Tibial artery (tissue), 4 donors: ENCODE data around the gene RNASEL.

Experiments used
- DNase-seq, 2 donors: peaks; one replicate each; pipeline ENCODE4 v3.0.0-alpha.2; 2019
- H3K27ac ChIP-seq, 2 donors: fragments of 200-600 bp; sonication (generic) in 1 of 2; 1 replicate in 1 of 2; 2 replicates in 1 of 2; pipeline ENCODE4 v1.5.1; 2018 to 2019; ENCODE audit warnings: mild to moderate bottlenecking in 1 of 2
- H3K27me3 ChIP-seq, 2 donors: fragments of 200-600 bp; sonication (generic) in 1 of 2; one replicate each; pipeline versions ENCODE4 v1.5.1 to v1.6.0; 2016 to 2019
- H3K36me3 ChIP-seq, 3 donors: fragments of 200-600 bp; sonication (generic) in 2 of 3; one replicate each; pipeline ENCODE4 v1.5.1; 2016 to 2019; ENCODE audit warnings: mild to moderate bottlenecking in 2 of 3
- H3K4me1 ChIP-seq, 4 donors: fragments of 200-600 bp; sonication (generic) in 2 of 4; 1 replicate in 3 of 4; 2 replicates in 1 of 4; pipeline ENCODE4 v1.5.1; 2016 to 2019
- H3K4me3 ChIP-seq, 2 donors: fragments of 200-600 bp; sonication (generic) in 1 of 2; 1 replicate in 1 of 2; 2 replicates in 1 of 2; pipeline ENCODE4 v1.5.1; 2018 to 2019; ENCODE audit warnings: mild to moderate bottlenecking in 2 of 2
- H3K9me3 ChIP-seq, 3 donors: fragments of 200-600 bp; sonication (generic) in 1 of 3; one replicate each; pipeline ENCODE4 v1.5.1; 2016 to 2019
- intact Hi-C: fragments of 100-400 bp; cut with DNase I; formaldehyde crosslinking; loops from one replicate; pipeline ENCODE4 v1.15.0; 2023; ENCODE audit warnings: low total_unique reads
- TF ChIP-seq, protein P1 (sequence below), 2 experiments: fragments of 200-600 bp in 1 of 2; fragments of 450-650 bp in 1 of 2; IDR thresholded peaks; one replicate each; pipeline ENCODE4 v1.5.1; 2017 to 2019; ENCODE audit warnings: antibody characterized with exemption in 2 of 2, mild to moderate bottlenecking in 1 of 2, moderate library complexity in 1 of 2

Gene RNASEL

DNA sequence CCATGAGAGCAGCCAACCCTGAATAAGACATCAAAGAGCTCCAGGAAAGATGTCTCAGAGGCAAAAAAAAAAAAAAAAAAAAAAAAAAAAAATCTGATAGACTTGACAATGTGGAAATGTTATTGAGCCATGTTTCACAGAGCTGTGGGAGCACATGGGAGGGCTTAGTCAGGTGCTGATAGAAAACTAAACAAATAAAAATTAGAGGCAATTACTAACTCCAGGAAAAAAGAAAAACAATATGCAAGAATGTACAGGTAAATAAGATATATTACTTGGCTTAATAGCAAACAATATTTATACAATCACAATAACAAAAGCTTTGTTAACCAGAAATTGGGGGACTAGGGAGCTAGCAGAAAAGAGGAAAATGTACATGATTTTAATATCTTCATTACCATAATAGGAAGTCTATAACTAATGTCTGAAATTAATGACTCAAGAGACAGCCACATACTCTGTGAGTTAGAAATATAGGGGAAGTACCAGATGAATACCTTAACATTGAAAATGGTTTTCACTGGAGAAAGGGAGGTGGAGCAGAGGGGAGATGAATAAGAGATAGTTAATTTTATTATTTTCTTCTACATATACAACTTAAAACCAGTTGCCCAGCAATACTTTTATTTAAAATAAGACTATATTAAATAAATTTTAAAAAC lies 32.0 kb upstream of the RNASEL start:
- Histone ChIP-seq H3K36me3 (no peaks in the 10 kb centered on the region), H3K27me3 (no peaks in the 10 kb centered on the region), H3K27ac (no peak overlapping the region), H3K4me1 (peaks cover 6 to 31% (median 27%) of the 10 kb centered on the region in 4 donors), H3K9me3 (no peaks in the 10 kb centered on the region), H3K4me3 (no peak overlapping the region)
- TF ChIP-seq, protein P1, sequence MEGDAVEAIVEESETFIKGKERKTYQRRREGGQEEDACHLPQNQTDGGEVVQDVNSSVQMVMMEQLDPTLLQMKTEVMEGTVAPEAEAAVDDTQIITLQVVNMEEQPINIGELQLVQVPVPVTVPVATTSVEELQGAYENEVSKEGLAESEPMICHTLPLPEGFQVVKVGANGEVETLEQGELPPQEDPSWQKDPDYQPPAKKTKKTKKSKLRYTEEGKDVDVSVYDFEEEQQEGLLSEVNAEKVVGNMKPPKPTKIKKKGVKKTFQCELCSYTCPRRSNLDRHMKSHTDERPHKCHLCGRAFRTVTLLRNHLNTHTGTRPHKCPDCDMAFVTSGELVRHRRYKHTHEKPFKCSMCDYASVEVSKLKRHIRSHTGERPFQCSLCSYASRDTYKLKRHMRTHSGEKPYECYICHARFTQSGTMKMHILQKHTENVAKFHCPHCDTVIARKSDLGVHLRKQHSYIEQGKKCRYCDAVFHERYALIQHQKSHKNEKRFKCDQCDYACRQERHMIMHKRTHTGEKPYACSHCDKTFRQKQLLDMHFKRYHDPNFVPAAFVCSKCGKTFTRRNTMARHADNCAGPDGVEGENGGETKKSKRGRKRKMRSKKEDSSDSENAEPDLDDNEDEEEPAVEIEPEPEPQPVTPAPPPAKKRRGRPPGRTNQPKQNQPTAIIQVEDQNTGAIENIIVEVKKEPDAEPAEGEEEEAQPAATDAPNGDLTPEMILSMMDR (IDR thresholded peaks at IDR 0.05), result no peak
- intact Hi-C loops, result no loop called here
- no peak for DNase-seq

DNA sequence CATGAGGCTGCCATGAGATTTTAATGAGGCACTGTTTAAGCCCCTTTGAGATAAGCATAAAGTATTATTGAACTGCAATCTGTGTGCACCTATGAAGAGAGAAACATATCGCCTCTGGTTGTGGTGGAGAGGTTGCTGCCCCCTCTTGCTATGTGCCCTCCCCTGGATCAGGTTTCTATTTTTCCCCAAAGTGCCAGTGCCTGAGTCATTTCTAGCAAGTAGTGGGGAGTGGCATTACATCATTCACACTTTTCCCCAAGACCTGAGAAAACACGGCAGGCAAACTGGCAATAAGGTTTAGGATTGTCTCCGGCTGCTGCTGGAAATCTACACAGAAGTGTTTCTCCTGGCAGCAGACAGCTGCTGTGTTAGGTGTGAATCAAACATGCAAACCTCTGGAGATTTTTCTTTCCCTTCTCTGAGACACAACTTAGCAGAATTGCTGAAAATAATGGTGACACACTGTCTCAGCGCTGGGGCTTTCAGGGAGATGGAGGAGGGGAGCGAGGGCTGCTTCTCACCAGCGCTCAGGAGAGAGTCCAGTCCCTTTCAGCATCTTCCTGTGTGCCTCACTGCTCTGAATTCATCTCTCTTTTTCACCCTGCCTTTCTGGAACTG lies 28.8 kb upstream of the RNASEL start:
- Histone ChIP-seq H3K27ac (peak overlapping the region; percentile 36 to 70), H3K36me3 (no peaks in the 10 kb centered on the region), H3K9me3 (no peaks in the 10 kb centered on the region), H3K4me3 (no peak overlapping the region), H3K4me1 (peaks cover 7 to 44% (median 37%) of the 10 kb centered on the region in 4 donors), H3K27me3 (no peaks in the 10 kb centered on the region)
- intact Hi-C loops, result loop anchor here (10.0 kb wide), 1 partner anchor 1017 kb away; the partner anchor contains the start of gene ARPC5
- DNase-seq, result no peak
- TF ChIP-seq, protein P1 (IDR thresholded peaks at IDR 0.05), result no peak

DNA sequence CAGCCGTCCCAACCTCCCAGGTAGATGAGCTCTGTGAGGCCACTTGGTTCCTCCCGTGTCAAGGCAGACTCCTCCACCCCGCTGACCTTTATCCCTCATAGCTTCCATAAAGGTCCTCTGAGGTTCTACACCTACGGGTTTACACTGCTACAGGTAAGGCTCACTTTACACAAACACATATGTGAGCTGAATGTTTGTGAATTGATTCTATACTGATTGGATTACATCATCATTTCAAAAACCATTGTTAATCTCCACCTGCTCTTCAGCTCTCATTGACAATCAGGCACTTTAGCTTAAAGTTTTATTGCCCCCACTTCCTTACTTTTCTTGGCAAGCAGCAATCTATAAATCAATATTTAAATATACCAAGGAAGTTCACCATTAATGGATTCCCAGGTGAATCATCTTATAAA lies 28.0 kb upstream of the RNASEL start:
- H3K36me3 ChIP-seq, result no peaks in the 10 kb centered on the region
- no peak for DNase-seq
- no peaks in the 10 kb centered on the region for H3K27me3 ChIP-seq
- no peak overlapping the region for H3K4me3 ChIP-seq
- no peaks in the 10 kb centered on the region for H3K9me3 ChIP-seq
- intact Hi-C loops, result loop anchor here (10.0 kb wide), 1 partner anchor 1018 kb away; the partner anchor contains the start of gene ARPC5
- H3K27ac ChIP-seq, result peak overlapping the region in 1 of 2 donors; percentile 93
- TF ChIP-seq, protein P1 (IDR thresholded peaks at IDR 0.05), result no peak
- H3K4me1 ChIP-seq, result peaks cover 7 to 42% (median 36%) of the 10 kb centered on the region in 4 donors

DNA sequence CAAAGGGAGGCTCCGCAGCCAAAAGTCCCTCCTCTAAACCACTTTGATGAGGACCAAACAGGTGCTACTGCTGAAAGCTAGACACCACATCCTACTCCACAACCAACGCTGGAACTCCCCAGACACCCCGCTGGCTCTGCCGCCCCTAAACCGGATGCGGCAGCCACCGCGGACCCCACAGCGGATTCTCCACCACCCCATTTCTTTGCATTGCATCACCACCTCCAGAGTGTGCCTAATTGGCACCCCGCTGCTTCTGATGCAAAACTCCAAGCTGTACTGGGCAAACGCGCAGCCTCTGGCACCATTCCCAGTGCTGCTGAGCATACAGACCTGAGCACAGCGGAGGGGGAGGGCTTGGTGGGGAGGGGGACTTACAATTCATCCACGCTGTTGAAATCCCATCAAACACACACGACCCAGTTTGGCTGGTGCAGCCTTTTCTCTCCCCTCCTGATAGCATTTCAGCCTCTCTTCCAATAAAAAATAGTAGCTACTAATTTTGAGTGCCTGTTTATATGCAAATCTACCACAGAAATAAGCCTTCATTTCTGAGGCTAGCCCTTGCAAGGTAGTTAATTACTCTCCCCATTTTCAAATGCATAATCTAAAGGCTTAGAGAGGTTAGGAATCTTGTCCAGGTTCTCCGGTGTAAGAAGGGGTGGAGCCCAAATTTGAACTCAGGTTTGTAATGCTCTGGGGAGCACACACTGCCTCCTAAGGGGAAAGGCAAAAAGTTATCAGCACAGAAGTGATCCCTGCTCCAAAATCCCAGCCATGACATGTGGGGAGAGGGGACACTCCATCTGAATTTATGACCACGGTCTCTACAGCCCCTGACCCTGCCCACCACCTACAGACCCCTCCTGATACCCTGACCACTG lies 27.3 kb upstream of the RNASEL start:
- intact Hi-C loops, result loop anchor here (10.0 kb wide), 1 partner anchor 1018 kb away; the partner anchor contains the start of gene ARPC5
- Histone ChIP-seq H3K36me3 (no peaks in the 10 kb centered on the region), H3K27me3 (peaks cover 0 to 4% of the 10 kb centered on the region in 2 donors), H3K9me3 (no peaks in the 10 kb centered on the region), H3K4me1 (peaks cover 7 to 42% (median 36%) of the 10 kb centered on the region in 4 donors), H3K4me3 (peak overlapping the region; percentile 52 to 60), H3K27ac (peak overlapping the region; percentile 93 to 95)
- TF ChIP-seq, protein P1 (IDR thresholded peaks at IDR 0.05), result no peak
- DNase-seq, result peak; percentile 84 to 92

DNA sequence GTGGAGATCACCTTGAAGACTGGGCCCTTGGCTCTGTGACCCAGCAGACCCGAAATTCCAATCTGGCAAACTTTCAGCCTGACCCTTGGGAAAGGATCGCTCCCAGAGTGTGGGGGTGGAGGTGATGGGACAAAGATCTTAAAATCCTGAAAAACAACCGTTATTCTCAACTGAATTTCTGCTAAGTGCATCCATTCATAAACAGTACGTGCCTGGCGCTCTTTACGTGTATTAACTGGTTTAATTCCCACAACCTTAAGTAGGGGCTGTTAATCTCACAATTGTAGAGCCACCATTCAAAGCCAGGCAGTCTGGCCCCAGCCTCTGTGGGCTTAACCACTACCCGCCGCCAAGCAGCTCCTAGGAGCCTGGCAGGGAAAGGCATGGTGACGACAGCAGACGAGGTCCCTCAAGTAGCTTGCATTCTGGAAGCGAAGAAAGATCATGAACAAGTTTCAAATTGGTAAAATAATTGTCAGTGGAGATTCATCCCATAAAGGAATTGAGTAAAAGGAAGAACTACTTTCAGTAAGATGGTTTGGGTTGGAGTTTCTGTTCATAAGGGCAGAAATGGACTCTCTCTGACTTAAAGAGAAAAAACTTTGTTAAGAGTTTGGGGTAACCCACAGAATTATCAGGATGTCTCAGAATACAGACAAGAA lies 26.5 kb upstream of the RNASEL start:
- H3K36me3 ChIP-seq, result no peaks in the 10 kb centered on the region
- peak; percentile 76 to 90 for DNase-seq
- H3K9me3 ChIP-seq, result no peaks in the 10 kb centered on the region
- intact Hi-C loops, result loop anchor here (10.0 kb wide), 1 partner anchor 1019 kb away; the partner anchor contains the start of gene ARPC5
- peaks cover 0 to 10% of the 10 kb centered on the region in 2 donors for H3K27me3 ChIP-seq
- H3K4me1 ChIP-seq, result peaks cover 7 to 42% (median 36%) of the 10 kb centered on the region in 4 donors
- H3K4me3 ChIP-seq, result peak overlapping the region; percentile 52 to 60
- TF ChIP-seq, protein P1 (IDR thresholded peaks at IDR 0.05), result no peak
- peak overlapping the region; percentile 93 to 95 for H3K27ac ChIP-seq
